ENCODE measurements around the gene CRYGN. TPM values are rescaled to one million over a fixed set of nuclear protein-coding genes. Genes with fewer than 3 reads are reported as not detected.

The CRYGN gene
- polyA plus RNA-seq, 1 donor (not counting 4 experiments of a cell fraction or from before 2014, with no cell fraction given): not detected

GRCh38 chr7:151456276-151456675 is 16.3 kb upstream of the CRYGN start:
- H3K27ac ChIP-seq (ENCODE audit: control insufficient read depth, insufficient read depth, low read length): no peak overlapping the region
- FAIRE-seq (no peak), DNase-seq (ENCODE audit: low read depth, low spot score) (no peak)
- H3K79me2 ChIP-seq (ENCODE audit: control insufficient read depth, insufficient read depth, low read length): no peaks in the 10 kb centered on the region
- no peaks in the 10 kb centered on the region for H3K36me3 ChIP-seq (ENCODE audit: control insufficient read depth in 2 of 2, extremely low read depth in 1 of 2, insufficient read depth in 2 of 2, low read length in 2 of 2)
- no peaks in the 10 kb centered on the region for H4K20me1 ChIP-seq (ENCODE audit: control insufficient read depth, extremely low read depth, insufficient read depth, low read length)
- H3K9me1 ChIP-seq (ENCODE audit: control insufficient read depth, extremely low read depth, insufficient read depth, low read length): no peaks in the 10 kb centered on the region
- H3K4me2 ChIP-seq (ENCODE audit: control insufficient read depth, extremely low read depth, insufficient read depth, low read depth, low read length): no peak overlapping the region
- dilution Hi-C loops (cut with MboI; ENCODE audit: extremely low pct_ligation_motif_present, low sequenced_read_pairs): no loop called here
- H2AFZ ChIP-seq (ENCODE audit: control insufficient read depth, low read length): no peak overlapping the region
- H3K4me1 ChIP-seq (ENCODE audit: control insufficient read depth, extremely low read depth, insufficient read depth, low read length): peaks cover 11% of the 10 kb centered on the region
- no peaks in the 10 kb centered on the region for H3K9me3 ChIP-seq (ENCODE audit: control insufficient read depth, low read depth, low read length)
- peaks cover 4% of the 10 kb centered on the region for H3K27me3 ChIP-seq (ENCODE audit: control insufficient read depth, extremely low read depth, insufficient read depth, low read length)
- TF ChIP-seq CTCF (optimal IDR thresholded peaks at IDR 0.05 in 1 of 3, IDR thresholded peaks at IDR 0.05 in 1 of 3, conservative IDR thresholded peaks at IDR 0.05 in 1 of 3; ENCODE audit: extremely low read depth in 1 of 3, insufficient read depth in 2 of 3, low read length in 3 of 3): no peak
- no peak for TF ChIP-seq EZH2 (IDR thresholded peaks at IDR 0.05; ENCODE audit: low read length)
- H3K4me3 ChIP-seq (ENCODE audit: control insufficient read depth in 2 of 3, extremely low read depth in 1 of 3, insufficient read depth in 2 of 3, low read depth in 1 of 3, low read length in 3 of 3): no peak overlapping the region
- H3K9ac ChIP-seq (ENCODE audit: control insufficient read depth, extremely low read depth, insufficient read depth, low read length): no peak overlapping the region

GRCh38 chr7:151455690-151456089 is 15.7 kb upstream of the CRYGN start:
- H3K36me3 ChIP-seq (ENCODE audit: control insufficient read depth in 2 of 2, extremely low read depth in 1 of 2, insufficient read depth in 2 of 2, low read length in 2 of 2): no peaks in the 10 kb centered on the region
- dilution Hi-C loops (cut with MboI; ENCODE audit: extremely low pct_ligation_motif_present, low sequenced_read_pairs): no loop called here

More at GRCh38 chr7:151455690-151456089, 15.7 kb upstream of the CRYGN start:
- no peaks in the 10 kb centered on the region for H3K9me1 ChIP-seq (ENCODE audit: control insufficient read depth, extremely low read depth, insufficient read depth, low read length)
- H4K20me1 ChIP-seq (ENCODE audit: control insufficient read depth, extremely low read depth, insufficient read depth, low read length): no peaks in the 10 kb centered on the region
- no peak overlapping the region for H3K4me3 ChIP-seq (ENCODE audit: control insufficient read depth in 2 of 3, extremely low read depth in 1 of 3, insufficient read depth in 2 of 3, low read depth in 1 of 3, low read length in 3 of 3)
- no peak overlapping the region for H3K27ac ChIP-seq (ENCODE audit: control insufficient read depth, insufficient read depth, low read length)
- DNase-seq (ENCODE audit: low read depth, low spot score) (no peak), FAIRE-seq (no peak)
- H3K9ac ChIP-seq (ENCODE audit: control insufficient read depth, extremely low read depth, insufficient read depth, low read length): no peak overlapping the region
- no peaks in the 10 kb centered on the region for H3K9me3 ChIP-seq (ENCODE audit: control insufficient read depth, low read depth, low read length)
- no peak overlapping the region for H3K4me2 ChIP-seq (ENCODE audit: control insufficient read depth, extremely low read depth, insufficient read depth, low read depth, low read length)
- H2AFZ ChIP-seq (ENCODE audit: control insufficient read depth, low read length): no peak overlapping the region
- peaks cover 4% of the 10 kb centered on the region for H3K27me3 ChIP-seq (ENCODE audit: control insufficient read depth, extremely low read depth, insufficient read depth, low read length)
- no peak for TF ChIP-seq CTCF (optimal IDR thresholded peaks at IDR 0.05 in 1 of 3, IDR thresholded peaks at IDR 0.05 in 1 of 3, conservative IDR thresholded peaks at IDR 0.05 in 1 of 3; ENCODE audit: extremely low read depth in 1 of 3, insufficient read depth in 2 of 3, low read length in 3 of 3)
- no peak for TF ChIP-seq EZH2 (IDR thresholded peaks at IDR 0.05; ENCODE audit: low read length)
- H3K79me2 ChIP-seq (ENCODE audit: control insufficient read depth, insufficient read depth, low read length): no peaks in the 10 kb centered on the region
- H3K4me1 ChIP-seq (ENCODE audit: control insufficient read depth, extremely low read depth, insufficient read depth, low read length): peaks cover 11% of the 10 kb centered on the region

All from keratinocyte (primary cell).